ENCODE data around the gene IFNW1.
"Not testable (repeated sequence)": the region's sequence is repeated elsewhere in the genome, so short reads cannot be mapped to it uniquely, and the experiment has no call there.

Gene IFNW1

DNA sequence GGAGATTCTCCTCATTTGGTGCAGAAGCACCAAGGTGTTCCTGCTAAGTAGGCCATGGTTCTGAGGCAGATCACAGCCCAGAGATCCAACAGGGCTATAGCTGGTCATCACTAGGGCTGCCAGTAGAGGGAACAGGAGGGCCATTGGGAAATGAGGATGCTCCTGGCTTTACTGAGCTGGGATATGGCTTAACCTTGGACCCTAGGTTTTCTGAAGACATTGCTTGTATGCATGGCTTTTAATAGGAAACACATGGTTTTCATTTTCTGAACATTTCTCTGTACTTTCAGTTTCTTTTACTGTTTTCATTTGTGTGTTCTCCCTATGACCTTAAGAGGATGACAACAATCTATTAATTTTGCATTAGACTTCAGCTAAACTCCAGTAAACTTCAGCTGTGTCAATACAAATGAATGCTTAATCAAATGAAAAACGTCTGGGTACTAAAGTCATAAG, at the start of gene IFNW1:
IFNW1 (minus strand) TSS at position 406 of the 456 bp plus-strand sequence; CDS start at position 144, 262 bp downstream.
- DNase-seq, result no peak

DNA sequence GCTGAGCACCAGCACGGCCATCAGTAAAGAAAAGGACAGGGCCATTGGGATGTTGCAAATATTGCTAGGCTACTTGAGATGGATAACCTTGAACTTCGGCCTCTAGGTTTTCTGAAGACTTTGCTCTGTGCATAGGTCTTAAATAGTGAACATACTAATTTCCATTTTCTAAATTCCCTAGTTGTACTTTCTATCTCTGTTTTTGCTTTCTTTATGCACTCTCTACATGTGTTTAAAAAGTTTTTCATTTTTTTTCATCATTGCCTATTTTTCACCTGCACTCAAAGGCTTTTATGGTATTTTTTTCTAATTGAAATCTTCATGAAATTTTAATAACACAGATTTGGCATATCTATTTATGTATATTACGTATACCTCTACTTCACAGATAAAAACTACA, 45.9 kb upstream of the IFNW1 start, which contains the start of gene IFNA4:
IFNA4 (minus strand) TSS at position 101 of the 400 bp plus-strand sequence; CDS start at position 45, 56 bp downstream.
- not testable (repeated sequence) for DNase-seq

- not testable (repeated sequence) for DNase-seq
These were observed 41.4 kb upstream of the IFNW1 start for GRCh38 chr9:21182810-21183736.

DNA sequence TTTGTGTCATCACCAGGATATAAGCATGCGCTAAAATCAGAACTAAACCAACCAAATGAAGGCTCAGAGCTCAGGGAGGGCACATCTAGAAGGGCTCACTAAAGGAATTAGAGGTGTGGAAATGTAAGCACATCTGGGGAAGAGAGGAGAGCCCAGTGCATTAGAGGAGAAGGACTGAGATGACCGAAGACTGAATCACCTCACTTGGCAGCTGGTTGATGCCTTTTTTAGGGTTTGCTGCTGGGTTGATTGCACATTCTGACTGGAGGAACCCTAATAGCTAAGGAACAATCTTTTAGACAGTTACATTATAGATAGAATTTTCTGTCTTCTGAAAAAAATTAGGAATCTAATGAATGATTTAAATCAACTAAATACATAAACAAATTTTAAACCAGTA, 33.0 kb upstream of the IFNW1 start:
- no peak for DNase-seq

DNA sequence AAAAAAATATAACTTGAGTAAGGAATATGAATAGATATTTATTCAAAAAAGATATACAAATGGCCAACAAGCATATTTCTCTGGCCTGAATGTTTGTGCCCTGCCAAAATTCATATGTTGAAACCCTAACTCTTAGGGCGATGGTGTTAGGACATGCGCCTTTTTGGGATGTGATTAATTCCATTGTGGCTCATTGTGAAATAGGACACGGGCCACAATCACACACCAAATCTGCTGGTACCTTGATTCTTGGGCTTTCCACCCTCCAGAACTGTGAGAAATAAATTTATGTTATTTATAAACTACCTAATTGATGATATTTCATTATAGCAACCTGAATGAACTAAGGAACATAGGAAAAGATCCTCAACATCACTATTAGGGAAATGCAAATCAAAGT, 30.5 kb upstream of the IFNW1 start:
- no peak for DNase-seq

DNA sequence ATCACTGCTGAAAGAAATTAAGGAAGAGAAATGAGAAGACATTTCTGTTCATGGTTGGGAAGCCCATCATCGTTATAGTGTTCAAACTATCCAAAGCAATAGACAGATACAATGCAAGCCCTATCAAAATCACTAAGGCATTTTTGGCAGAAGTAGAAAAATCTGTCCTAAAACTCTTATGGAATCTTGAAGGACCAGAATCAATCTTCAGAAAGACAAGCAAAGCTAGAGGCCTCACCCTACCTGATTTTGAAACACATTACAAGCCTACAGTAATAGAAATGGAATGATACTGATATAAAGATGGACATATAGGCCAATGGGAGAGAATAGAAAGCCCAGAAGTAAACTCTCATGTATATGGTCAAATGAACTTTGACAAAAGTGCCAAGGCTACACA, 29.7 kb upstream of the IFNW1 start:
- no peak for DNase-seq

- not testable (repeated sequence) for DNase-seq
These were observed 24.9 kb upstream of the IFNW1 start, which contains the start of gene IFNA21 for GRCh38 chr9:21166560-21166959. Gene IFNA21 (minus strand): TSS chr9:21166660. CDS start chr9:21166612, 48 bp downstream.

DNA sequence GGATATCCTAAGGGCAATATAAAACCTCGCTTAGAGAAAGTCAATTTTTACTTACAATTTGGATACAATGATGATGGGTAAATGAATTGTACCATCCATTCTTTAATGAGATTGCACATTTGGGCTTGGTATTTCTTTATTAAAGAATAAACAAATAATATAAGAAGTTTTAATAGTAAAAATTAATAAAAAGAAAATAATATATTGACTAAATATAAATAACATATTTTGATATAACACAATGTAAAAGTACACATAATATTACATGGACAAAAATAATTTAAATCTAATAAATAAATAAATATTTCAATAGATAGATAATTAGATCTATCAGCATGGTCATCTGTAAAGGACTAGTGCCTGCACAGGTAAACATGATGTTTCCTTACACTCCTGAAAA, 23.9 kb upstream of the IFNW1 start:
- no peak for DNase-seq

GRCh38 chr9:21160178-21160577, 18.5 kb upstream of the IFNW1 start:
- DNase-seq, result no peak

DNA sequence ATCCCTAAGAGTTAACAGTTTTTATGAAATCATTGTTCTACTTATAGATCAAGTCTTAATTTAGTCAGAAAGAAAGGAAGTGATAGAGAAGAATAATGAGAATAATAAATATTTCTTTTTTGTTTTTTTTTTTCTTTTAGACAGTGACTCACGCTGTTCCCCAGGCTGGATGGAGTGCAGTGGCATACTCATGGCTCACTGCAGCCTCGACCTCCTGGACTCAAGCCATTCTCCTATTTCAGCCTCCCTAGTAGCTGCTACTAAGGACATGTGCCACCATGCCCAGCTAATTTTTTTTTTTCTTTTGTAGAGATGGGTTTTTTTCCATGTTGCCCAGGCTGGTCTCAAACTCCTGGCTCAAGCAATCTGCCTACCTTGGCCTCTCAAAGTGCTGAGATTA, 13.9 kb upstream of the IFNW1 start:
- DNase-seq, result no peak

DNA sequence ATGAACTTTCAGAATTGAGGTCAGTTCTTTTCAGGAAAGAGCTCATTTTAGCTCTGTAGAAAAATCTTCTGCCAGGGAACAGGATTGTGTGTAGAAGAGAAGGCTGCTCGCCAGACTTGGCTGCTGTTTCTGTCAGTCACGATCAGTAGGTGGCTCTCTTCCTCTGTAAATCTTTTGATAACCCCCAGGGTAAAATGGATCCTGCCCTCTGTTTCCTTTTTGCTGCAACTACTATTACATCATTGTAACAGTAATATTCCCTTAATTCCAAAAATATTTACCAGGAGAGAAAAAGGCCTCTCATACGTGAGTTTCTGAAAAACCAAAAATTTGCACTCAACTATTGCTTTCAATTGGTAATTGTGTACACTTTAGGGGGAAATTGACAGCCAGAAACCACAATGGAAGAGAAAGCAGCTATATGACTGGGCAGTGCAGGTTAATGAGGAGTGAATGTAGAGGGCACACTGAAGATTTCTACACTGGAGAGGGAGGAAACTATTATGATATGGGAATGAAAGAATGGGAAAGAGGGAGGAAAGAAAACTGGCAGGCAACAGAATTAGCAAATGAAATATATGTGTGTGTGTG, 12.5 kb upstream of the IFNW1 start:
- peak; percentile 11 to 36 for DNase-seq

DNA sequence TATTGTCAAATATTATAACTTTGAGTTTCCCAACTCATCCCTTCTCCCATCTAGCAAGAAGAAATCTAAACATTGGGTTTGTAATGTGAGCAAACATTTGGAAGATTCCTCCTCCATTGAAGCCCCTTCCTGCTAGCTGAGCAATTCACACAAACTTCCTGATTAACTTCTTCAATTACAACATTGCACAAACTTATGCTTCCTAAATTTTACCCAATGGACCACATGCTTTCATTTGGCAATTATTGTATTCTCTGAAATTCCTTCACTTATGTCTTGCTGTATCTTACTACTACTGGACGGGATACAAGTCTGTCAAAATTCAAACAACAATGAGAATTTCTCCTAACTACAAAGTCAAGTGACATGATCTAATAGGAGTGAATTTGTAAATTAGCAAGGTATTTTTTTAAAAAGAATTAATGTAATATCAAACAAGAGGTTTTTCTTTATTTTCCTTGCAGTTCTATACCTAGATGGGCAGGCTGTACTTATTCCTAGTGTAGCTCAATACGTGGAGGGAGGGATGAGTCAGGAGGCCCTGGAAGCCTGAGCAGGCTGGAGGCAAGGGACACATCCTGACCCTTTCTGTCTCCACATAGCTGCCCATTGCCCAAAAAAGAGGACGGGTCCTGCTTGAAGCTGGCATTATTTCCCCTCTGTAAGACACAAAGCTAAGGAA, 11.8 kb upstream of the IFNW1 start:
- DNase-seq, result no peak

DNA sequence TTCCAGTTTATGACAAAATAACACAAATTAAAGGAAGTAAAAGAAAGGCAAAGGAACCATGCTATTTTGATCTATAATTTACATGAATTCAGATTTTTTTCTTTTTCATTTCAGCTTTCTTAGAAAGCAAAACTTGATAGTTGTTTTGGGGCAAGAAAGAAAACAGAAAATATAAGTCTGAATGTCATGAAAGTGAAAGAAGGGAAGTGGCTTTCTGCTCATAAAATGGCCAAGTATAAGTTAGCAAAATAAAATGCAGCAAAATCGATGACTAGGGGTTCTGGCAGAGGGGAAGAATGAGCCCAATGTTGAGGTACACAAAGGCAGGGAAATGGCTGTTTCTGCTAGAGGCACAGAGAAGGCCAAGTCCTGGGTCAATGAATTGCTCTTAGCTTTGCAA, 3.0 kb upstream of the IFNW1 start:
- DNase-seq, result no peak

- no peak for DNase-seq
These were observed 4.6 kb downstream of the IFNW1 start for GRCh38 chr9:21137020-21137419.

DNA sequence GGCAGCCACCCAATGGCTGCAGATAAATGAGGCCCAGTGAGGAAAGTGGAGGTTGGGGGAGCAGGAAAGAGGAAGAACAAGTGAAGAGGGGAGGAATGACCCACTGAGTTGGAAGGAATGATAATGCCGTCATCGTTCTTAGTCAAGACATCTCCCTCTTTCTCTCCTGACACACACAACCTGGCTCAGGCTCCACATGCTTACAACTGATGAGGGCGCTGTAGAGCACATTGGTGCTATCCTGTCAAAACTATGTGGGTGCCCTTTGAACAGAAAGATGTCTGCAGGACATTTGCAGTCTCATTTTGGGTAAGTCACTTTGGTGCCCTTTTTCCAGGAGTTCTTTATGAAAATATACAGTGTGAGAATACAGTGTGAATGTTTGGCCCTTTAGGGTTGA, 5.9 kb downstream of the IFNW1 start:
- no peak for DNase-seq

DNA sequence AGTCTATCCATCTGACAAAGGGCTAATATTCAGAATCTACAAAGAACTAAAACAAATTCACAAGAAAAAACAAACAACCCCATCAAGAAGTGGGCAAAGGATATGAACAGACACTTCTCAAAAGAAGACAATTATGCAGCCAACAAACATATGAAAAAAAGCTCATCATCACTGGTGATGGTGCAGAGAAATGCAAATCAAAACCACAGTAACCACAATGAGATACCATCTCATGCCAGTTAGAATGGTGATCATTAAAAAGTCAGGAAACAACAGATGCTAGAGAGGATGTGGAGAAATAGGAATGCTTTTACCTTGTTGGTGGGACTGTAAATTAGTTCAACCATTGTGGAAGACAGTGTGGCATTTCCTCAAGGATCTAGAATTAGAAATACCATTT, 13.4 kb downstream of the IFNW1 start:
- not testable (repeated sequence) for DNase-seq

GRCh38 chr9:21121595-21122251, 19.9 kb downstream of the IFNW1 start:
- no peak for DNase-seq

GRCh38 chr9:21121079-21121478, 20.6 kb downstream of the IFNW1 start:
- DNase-seq, result no peak

DNA sequence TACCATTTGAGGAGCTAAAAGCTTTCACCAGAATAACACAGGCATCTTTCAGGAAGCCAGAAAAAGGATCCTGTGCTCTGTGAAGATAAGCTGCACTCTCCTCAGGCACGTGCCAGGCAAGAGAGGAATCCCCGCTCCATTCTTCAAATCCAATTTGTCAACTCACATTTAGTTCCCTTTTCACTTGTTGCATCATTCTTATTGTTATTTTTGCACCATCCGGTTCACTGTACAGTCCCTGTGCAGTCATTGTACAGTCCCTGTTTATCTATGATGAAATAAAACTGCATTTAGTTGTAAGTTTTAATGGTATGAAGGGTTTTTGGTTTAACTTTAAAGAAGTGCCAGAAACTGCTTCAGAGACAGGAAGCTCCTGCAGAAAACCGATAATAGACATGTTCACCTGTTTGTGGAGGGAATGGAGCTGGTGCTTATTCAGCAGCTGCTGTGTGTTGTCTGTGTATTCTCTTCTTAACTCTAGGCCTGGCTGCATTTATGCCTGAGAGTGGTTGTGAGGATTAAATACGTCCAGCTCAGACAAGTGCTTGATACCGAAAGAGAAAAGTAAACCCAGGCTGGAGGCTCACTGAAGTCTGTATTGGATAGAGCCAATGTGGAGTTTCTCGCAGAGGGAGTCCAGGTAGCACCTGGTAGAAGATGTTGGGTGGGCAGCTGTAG, 22.4 kb downstream of the IFNW1 start:
- no peak for DNase-seq

DNA sequence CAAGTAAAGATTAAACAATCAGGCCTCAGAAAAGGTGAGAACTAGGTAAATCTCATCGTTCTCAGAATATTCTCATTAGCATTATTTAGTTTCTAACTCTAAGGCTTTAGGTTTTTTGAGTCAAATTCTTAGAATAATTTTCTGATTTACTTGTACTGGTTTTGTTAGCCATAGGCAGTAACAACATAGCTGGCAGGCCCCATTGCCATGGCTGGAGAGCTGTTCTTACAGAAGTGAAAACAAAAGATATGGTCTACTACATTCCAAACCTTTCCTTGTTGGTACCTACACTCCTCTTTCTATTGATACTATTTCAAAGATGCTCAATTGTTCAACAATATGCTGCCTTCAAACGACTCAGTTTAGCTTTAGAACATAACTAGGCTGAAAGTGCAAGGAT, 27.3 kb downstream of the IFNW1 start:
- DNase-seq, result no peak

- peak; percentile 9 to 75 for DNase-seq
These were observed 30.7 kb downstream of the IFNW1 start for GRCh38 chr9:21110708-21111576.

All from NCI-H1930 (cell line).